ENCODE measurements around the gene ATP6V1A. TPM values are rescaled to one million over a fixed set of nuclear protein-coding genes. Genes with fewer than 3 reads are reported as not detected.

Gene ATP6V1A
- total and polyA plus RNA-seq, 2 experiments from 2014 or later, result 47.9 to 51.1 TPM

GRCh38 chr3:113758389-113759024 is 11.7 kb downstream of the ATP6V1A start:
- DNase-seq, result peak; percentile 65
- TF ChIP-seq EZH2phosphoT487 (IDR thresholded peaks at IDR 0.05; ENCODE audit: insufficient read depth, low read depth) (no peak), EZH2 (IDR thresholded peaks at IDR 0.05; ENCODE audit: insufficient read depth, poor library complexity, severe bottlenecking) (no peak)
- in situ Hi-C loops (cut with MboI), result no loop called here
- H3K9me3 ChIP-seq (ENCODE audit: low read depth), result no peaks in the 10 kb centered on the region
- no peaks in the 10 kb centered on the region for H3K36me3 ChIP-seq (ENCODE audit: low read depth)
- H3K4me2 ChIP-seq (ENCODE audit: unreplicated experiment), result no peak overlapping the region
- peaks cover 13% of the 10 kb centered on the region; the same call in 1 of the 2 replicates for H3F3A ChIP-seq (ENCODE audit: insufficient read depth)
- H3K4me3 ChIP-seq, result no peak overlapping the region
- H3K9me2 ChIP-seq (ENCODE audit: insufficient read depth), result no peaks in the 10 kb centered on the region
- peaks cover 76% of the 10 kb centered on the region for H3K79me2 ChIP-seq (ENCODE audit: insufficient read depth)
- H3K9ac ChIP-seq, result no peak overlapping the region
- H3K27me3 ChIP-seq (replicated peaks; ENCODE audit: insufficient read depth), result no peaks in the 10 kb centered on the region
- WGBS, 2 experiments (ENCODE audit: low coverage in 1 of 2, low lambda C conversion rate in 2 of 2, missing lambda C conversion rate in 2 of 2), result 100% methylated on average over 1 of the region's 1 CpG
- H3K4me1 ChIP-seq (ENCODE audit: insufficient read depth), result 0 out of 2 replicates have a peak, but pooled peaks cover 4% of the 10 kb centered on the region
- H3K27ac ChIP-seq, result no peak overlapping the region
- H4K20me1 ChIP-seq (ENCODE audit: insufficient read depth), result no peaks in the 10 kb centered on the region; the same call in 1 of the 2 replicates
- no peak overlapping the region for H2AFZ ChIP-seq

- H4K20me1 ChIP-seq (ENCODE audit: insufficient read depth), result no peaks in the 10 kb centered on the region
- H3K9me2 ChIP-seq (ENCODE audit: insufficient read depth), result no peaks in the 10 kb centered on the region
- H3K27ac ChIP-seq, result no peak overlapping the region
- TF ChIP-seq EZH2phosphoT487 (IDR thresholded peaks at IDR 0.05; ENCODE audit: insufficient read depth, low read depth) (no peak), EZH2 (IDR thresholded peaks at IDR 0.05; ENCODE audit: insufficient read depth, poor library complexity, severe bottlenecking) (no peak)
- DNase-seq, result no peak
- 98 to 100% methylated on average over 2 of the region's 2 CpGs for WGBS, 2 experiments (ENCODE audit: low coverage in 1 of 2, low lambda C conversion rate in 2 of 2, missing lambda C conversion rate in 2 of 2)
- in situ Hi-C loops (cut with MboI), result no loop called here
- H2AFZ ChIP-seq, result no peak overlapping the region
- H3K9ac ChIP-seq, result no peak overlapping the region
- peaks cover 76% of the 10 kb centered on the region for H3K79me2 ChIP-seq (ENCODE audit: insufficient read depth)
- H3K4me2 ChIP-seq (ENCODE audit: unreplicated experiment), result no peak overlapping the region
- peaks cover 10% of the 10 kb centered on the region for H3F3A ChIP-seq (ENCODE audit: insufficient read depth)
- H3K36me3 ChIP-seq (ENCODE audit: low read depth), result no peaks in the 10 kb centered on the region
- peaks cover 6% of the 10 kb centered on the region for H3K4me1 ChIP-seq (ENCODE audit: insufficient read depth)
- no peaks in the 10 kb centered on the region for H3K9me3 ChIP-seq (ENCODE audit: low read depth)
- H3K27me3 ChIP-seq (replicated peaks; ENCODE audit: insufficient read depth), result no peaks in the 10 kb centered on the region
- H3K4me3 ChIP-seq, result no peak overlapping the region
These were observed 17.9 kb downstream of the ATP6V1A start for GRCh38 chr3:113764698-113765097.

GRCh38 chr3:113769551-113769950 is 22.7 kb downstream of the ATP6V1A start:
- Histone ChIP-seq H3F3A (ENCODE audit: insufficient read depth) (peaks cover 12% of the 10 kb centered on the region), H3K4me1 (ENCODE audit: insufficient read depth) (peaks cover 19% of the 10 kb centered on the region), H3K27ac (peak overlapping the region; percentile 34; the same call in 1 of the 2 replicates), H3K79me2 (ENCODE audit: insufficient read depth) (peaks cover 66% of the 10 kb centered on the region), H3K9me3 (ENCODE audit: low read depth) (no peaks in the 10 kb centered on the region), H3K4me2 (ENCODE audit: unreplicated experiment) (peak overlapping the region; percentile 64), H3K27me3 (replicated peaks; ENCODE audit: insufficient read depth) (no peaks in the 10 kb centered on the region), H3K9me2 (ENCODE audit: insufficient read depth) (no peaks in the 10 kb centered on the region), H3K4me3 (no peak overlapping the region), H4K20me1 (ENCODE audit: insufficient read depth) (no peaks in the 10 kb centered on the region), H3K9ac (0 out of 2 replicates have a peak overlapping the region, but pooled peaks have one; percentile 4), H2AFZ (no peak overlapping the region), H3K36me3 (ENCODE audit: low read depth) (no peaks in the 10 kb centered on the region)
- peak; percentile 79 for DNase-seq
- TF ChIP-seq EZH2 (IDR thresholded peaks at IDR 0.05; ENCODE audit: insufficient read depth, poor library complexity, severe bottlenecking), result no peak
- TF ChIP-seq EZH2phosphoT487 (IDR thresholded peaks at IDR 0.05; ENCODE audit: insufficient read depth, low read depth), result no peak
- in situ Hi-C loops (cut with MboI), result no loop called here

DNA sequence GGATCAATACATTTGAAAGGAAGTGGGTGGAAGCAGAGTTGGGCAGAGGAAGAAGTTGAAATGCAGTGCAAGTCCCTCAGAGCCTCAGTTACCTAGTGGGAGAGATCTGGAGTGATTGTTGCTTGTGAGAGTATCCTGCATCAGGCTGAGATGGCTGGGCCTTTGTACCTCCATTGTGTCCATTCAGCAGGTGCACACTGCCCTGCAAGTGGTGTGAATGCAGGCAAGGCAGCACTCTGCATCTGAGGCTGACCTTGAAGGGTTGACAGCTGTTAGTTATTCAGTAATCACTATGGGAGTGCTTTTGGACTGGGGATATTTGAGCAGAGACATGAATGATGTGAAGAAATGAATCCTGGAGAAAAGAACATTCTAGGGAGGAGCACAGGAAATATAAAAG is 25.2 kb downstream of the ATP6V1A start:
- Histone ChIP-seq H3K9me3 (ENCODE audit: low read depth) (no peaks in the 10 kb centered on the region), H3K4me3 (no peak overlapping the region), H3K9ac (no peak overlapping the region), H3K79me2 (ENCODE audit: insufficient read depth) (peaks cover 70% of the 10 kb centered on the region), H2AFZ (no peak overlapping the region), H3K4me2 (ENCODE audit: unreplicated experiment) (no peak overlapping the region), H3F3A (ENCODE audit: insufficient read depth) (peaks cover 12% of the 10 kb centered on the region), H3K9me2 (ENCODE audit: insufficient read depth) (no peaks in the 10 kb centered on the region), H3K27me3 (replicated peaks; ENCODE audit: insufficient read depth) (no peaks in the 10 kb centered on the region), H3K27ac (no peak overlapping the region), H3K36me3 (ENCODE audit: low read depth) (no peaks in the 10 kb centered on the region), H3K4me1 (ENCODE audit: insufficient read depth) (peaks cover 19% of the 10 kb centered on the region), H4K20me1 (ENCODE audit: insufficient read depth) (no peaks in the 10 kb centered on the region)
- in situ Hi-C loops (cut with MboI), result no loop called here
- DNase-seq, result no peak
- TF ChIP-seq EZH2phosphoT487 (IDR thresholded peaks at IDR 0.05; ENCODE audit: insufficient read depth, low read depth), result no peak
- TF ChIP-seq EZH2 (IDR thresholded peaks at IDR 0.05; ENCODE audit: insufficient read depth, poor library complexity, severe bottlenecking), result no peak

Data from GM23248 (cell line).